ENCODE measurements around the gene NCS1. TPM values are rescaled to one million over a fixed set of nuclear protein-coding genes. Genes with fewer than 3 reads are reported as not detected.

The NCS1 gene
- total and polyA plus RNA-seq, 2 of the 8 experiments (the other 6 are each of a cell fraction or from before 2014, with no cell fraction given), result 34.7 to 47.6 TPM

GRCh38 chr9:130142641-130143040 is 29.6 kb upstream of the NCS1 start (continued):
- no peak for TF ChIP-seq CHD7 (IDR thresholded peaks at IDR 0.05; ENCODE audit: insufficient replicate concordance, low read length)
- no peak for TF ChIP-seq HDAC6 (IDR thresholded peaks at IDR 0.05; ENCODE audit: low read depth, low read length)

Data from H1 (cell line).